IMR-90 (cell line): ENCODE results near the gene SMPDL3A. TPM values are rescaled to one million over a fixed set of nuclear protein-coding genes. Genes with fewer than 3 reads are reported as not detected.

ENCODE experiments used
- ATAC-seq: fragments of 200-7000 bp; cut with Tn5 transposase; 2 replicates; pipeline ENCODE4 v1.9.1; 2020; ENCODE audit warnings: low read depth, mild to moderate bottlenecking, moderate library complexity
- BruUV-seq: library from RNA; stranded (reverse); fragments of 400-500 nt; replicated peaks from 2 replicates; lab custom pipeline; 2021; lab: Mats Ljungman, UMichigan
- CTCF ChIA-PET: fragments of 300-600 bp; formaldehyde crosslinking; extraction: SDS; loops from one replicate; lab custom pipeline; 2021; ENCODE audit warnings: antibody characterized with exemption; lab: Yijun Ruan, JAX
- POLR2A ChIA-PET: fragments of 300-600 bp; sonication (Branson Sonifier 250); formaldehyde crosslinking; loops from one replicate; lab custom pipeline; 2022; ENCODE audit warnings: antibody characterized with exemption; ENCODE audit not compliant: unreplicated experiment; lab: Charles Lee
- DNase-seq: peaks from one replicate; pipeline ENCODE4 v3.0.0; 2013
- H2AFZ ChIP-seq: replicated peaks from 2 replicates; pipeline ENCODE3; 2013; ENCODE audit warnings: low read length, mild to moderate bottlenecking; ENCODE audit not compliant: poor library complexity
- H2AK5ac ChIP-seq: 2 replicates; pipeline ENCODE4 v1.6.1; 2013; ENCODE audit warnings: low read depth, low read length, inconsistent platforms
- H2AK9ac ChIP-seq: replicated peaks from 2 replicates; pipeline ENCODE3; 2013; ENCODE audit warnings: mild to moderate bottlenecking, low read depth, low read length, moderate library complexity; ENCODE audit not compliant: poor library complexity
- H2BK120ac ChIP-seq: 2 replicates; pipeline ENCODE4 v1.6.1; 2013; ENCODE audit warnings: low read depth, low read length, inconsistent platforms
- H2BK15ac ChIP-seq: 3 replicates; pipeline ENCODE4 v1.6.1; 2013; ENCODE audit warnings: low read depth, low read length, inconsistent platforms
- H2BK20ac ChIP-seq: 2 replicates; pipeline ENCODE4 v1.6.1; 2013; ENCODE audit warnings: low read depth, mild to moderate bottlenecking, inconsistent platforms, low read length, moderate library complexity
- H2BK5ac ChIP-seq: 2 replicates; pipeline ENCODE4 v1.6.1; 2013; ENCODE audit warnings: mild to moderate bottlenecking, low read depth, low read length, inconsistent platforms; ENCODE audit not compliant: poor library complexity, severe bottlenecking
- H3K14ac ChIP-seq: replicated peaks from 2 replicates; pipeline ENCODE4 v1.6.1; 2013; ENCODE audit warnings: low read depth, low read length, inconsistent platforms
- H3K18ac ChIP-seq: 2 replicates; pipeline ENCODE4 v1.6.1; 2013; ENCODE audit warnings: low read depth, low read length, control low read depth
- H3K23ac ChIP-seq: 2 replicates; pipeline ENCODE4 v1.6.1; 2013; ENCODE audit warnings: low read depth, low read length, inconsistent platforms
- H3K27ac ChIP-seq: 2 replicates; pipeline ENCODE4 v1.5.1; 2013; ENCODE audit warnings: mild to moderate bottlenecking, control low read depth, low read length; ENCODE audit not compliant: insufficient read depth
- H3K27me3 ChIP-seq: 2 replicates; pipeline ENCODE4 v1.6.1; 2013; ENCODE audit warnings: low read length; ENCODE audit not compliant: control insufficient read depth, insufficient read depth
- H3K36me3 ChIP-seq: 2 replicates; pipeline ENCODE4 v1.6.1; 2013; ENCODE audit warnings: low read length, mixed read lengths; ENCODE audit not compliant: control insufficient read depth, insufficient read depth
- H3K4ac ChIP-seq: 2 replicates; pipeline ENCODE4 v1.6.1; 2013; ENCODE audit warnings: low read depth, low read length, inconsistent platforms
- H3K4me1 ChIP-seq: 2 replicates; pipeline ENCODE4 v1.6.1; 2013; ENCODE audit warnings: low read length, mixed read lengths; ENCODE audit not compliant: control insufficient read depth, insufficient read depth
- H3K4me2 ChIP-seq: 2 replicates; pipeline ENCODE4 v1.6.1; 2013; ENCODE audit warnings: low read depth, mild to moderate bottlenecking, control low read depth, low read length, moderate library complexity
- H3K4me3 ChIP-seq: 2 replicates; pipeline ENCODE4 v1.5.1; 2013; ENCODE audit warnings: low read depth, mild to moderate bottlenecking, control low read depth, low read length, moderate library complexity; ENCODE audit not compliant: insufficient read depth
- H3K56ac ChIP-seq: 2 replicates; pipeline ENCODE4 v1.6.1; 2013; ENCODE audit warnings: low read length, inconsistent platforms; ENCODE audit not compliant: insufficient read depth; ENCODE audit errors: extremely low read depth
- H3K79me1 ChIP-seq, 2 experiments: 2 replicates each; pipeline ENCODE4 v1.6.1; 2013; ENCODE audit warnings: low read length in 2 of 2, inconsistent platforms in 1 of 2, low read depth in 1 of 2
- H3K9ac ChIP-seq: 2 replicates; pipeline ENCODE4 v1.6.1; 2013; ENCODE audit warnings: low read depth, low read length, control low read depth
- H3K9me1 ChIP-seq: 2 replicates; pipeline ENCODE4 v1.6.1; 2013; ENCODE audit warnings: low read length, inconsistent platforms; ENCODE audit not compliant: insufficient read depth
- H3K9me3 ChIP-seq: 2 replicates; pipeline ENCODE4 v1.6.1; 2013; ENCODE audit warnings: low read length; ENCODE audit not compliant: control insufficient read depth, insufficient read depth
- H4K20me1 ChIP-seq: 2 replicates; pipeline ENCODE4 v1.6.1; 2013; ENCODE audit warnings: low read length, inconsistent platforms; ENCODE audit not compliant: insufficient read depth
- H4K5ac ChIP-seq: 2 replicates; pipeline ENCODE4 v1.6.1; 2013; ENCODE audit warnings: mild to moderate bottlenecking, low read depth, low read length, control low read depth
- H4K8ac ChIP-seq, 2 experiments: 2 replicates each; pipeline ENCODE4 v1.6.1; 2013; ENCODE audit warnings: low read depth in 2 of 2, low read length in 2 of 2, control low read depth in 1 of 2, inconsistent platforms in 1 of 2
- H4K91ac ChIP-seq: 2 replicates; pipeline ENCODE4 v1.6.1; 2013; ENCODE audit warnings: low read depth, low read length, inconsistent platforms; ENCODE audit not compliant: insufficient read depth
- CTCF ChIP-seq: conservative IDR thresholded peaks from 2 replicates; pipeline ENCODE4 v1.5.1; 2012; ENCODE audit warnings: mild to moderate bottlenecking, low read depth, low read length, improper control_type of control experiment
- MAFK ChIP-seq: IDR thresholded peaks from 2 replicates; pipeline ENCODE4 v1.6.1; 2012; ENCODE audit warnings: low read depth, low read length, improper control_type of control experiment
- MAZ ChIP-seq: IDR thresholded peaks from 2 replicates; pipeline ENCODE4 v1.6.1; 2012; ENCODE audit warnings: low read depth, mild to moderate bottlenecking, low read length, improper control_type of control experiment, moderate library complexity, borderline replicate concordance
- MXI1 ChIP-seq: IDR thresholded peaks from 2 replicates; pipeline ENCODE4 v1.6.1; 2012; ENCODE audit warnings: low read depth, mild to moderate bottlenecking, low read length, moderate library complexity, borderline replicate concordance
- RCOR1 ChIP-seq: IDR thresholded peaks from 2 replicates; pipeline ENCODE4 v1.6.1; 2012; ENCODE audit warnings: mild to moderate bottlenecking, low read length, improper control_type of control experiment; ENCODE audit not compliant: insufficient replicate concordance
- USF2 ChIP-seq: fragments of 150-350 bp; IDR thresholded peaks from 2 replicates; pipeline ENCODE4 v1.6.1; 2017; ENCODE audit warnings: mild to moderate bottlenecking, antibody characterized with exemption, low read length, low read depth
- WGBS, 2 experiments: methylation state at CpG; one replicate each; pipeline versions ENCODE4 v1.1.5 to v1.1.7; 2013; ENCODE audit warnings: missing lambda C conversion rate in 2 of 2; ENCODE audit not compliant: insufficient read length in 1 of 2; ENCODE audit errors: extremely low coverage in 2 of 2; 5-methylcytosine and 5-hydroxymethylcytosine counted together
- dilution Hi-C: fragments of 300-500 bp; cut with HindIII; formaldehyde crosslinking; loops from one replicate; pipeline ENCODE4 v1.14.3; 2018; ENCODE audit warnings: low sequenced_read_pairs; ENCODE audit not compliant: unreplicated experiment
- in situ Hi-C: fragments of 300-500 bp; cut with MboI; formaldehyde crosslinking; loops from 3 replicates; pipeline ENCODE4 v1.14.3; 2019; ENCODE audit warnings: low sequenced_read_pairs, inconsistent platforms, mixed read lengths
- intact Hi-C: fragments of 100-400 bp; cut with micrococcal nuclease; formaldehyde crosslinking; loops from 2 replicates; pipeline ENCODE4 v1.10.0; 2022
- polyA plus RNA-seq, 3 experiments: library from polyadenylated mRNA; depleted of rRNA; stranded (reverse); fragments of >200 nt; gene quantifications; 2 replicates each; pipeline ENCODE4 v1.2.3, GENCODE V29; 2012; ENCODE audit warnings: low replicate concordance in 1 of 3
- total RNA-seq: library from RNA; depleted of rRNA; stranded (reverse); fragments of >200 nt; gene quantifications from 2 replicates; pipeline ENCODE4 v1.2.3, GENCODE V29; 2012

SMPDL3A gene
- total and polyA plus RNA-seq, 2 of the 4 experiments (the other 2 are of a cell fraction) = 9.9 to 14.2 TPM

GRCh38 chr6:122752459-122752858 lies 36.6 kb upstream of the SMPDL3A start:
- no peaks in the 10 kb centered on the region; the same call in 1 of the 2 replicates for H3K27me3 ChIP-seq

More at GRCh38 chr6:122752459-122752858, 36.6 kb upstream of the SMPDL3A start:
- Histone ChIP-seq H2BK20ac (no peak overlapping the region), H3K27ac (no peak overlapping the region), H4K5ac (no peak overlapping the region), H3K36me3 (no peaks in the 10 kb centered on the region), H3K18ac (no peak overlapping the region), H3K9me1 (no peaks in the 10 kb centered on the region), H3K56ac (no peak overlapping the region), H3K4me2 (no peak overlapping the region), H4K20me1 (no peaks in the 10 kb centered on the region), H3K9ac (no peak overlapping the region), H2AFZ (no peak overlapping the region), H2BK15ac (no peak overlapping the region), H3K4me1 (peaks cover 2% of the 10 kb centered on the region; the same call in 1 of the 2 replicates), H2AK9ac (no peak overlapping the region), H3K4ac (no peak overlapping the region), H2BK120ac (no peak overlapping the region), H3K23ac (no peak overlapping the region), H3K14ac (no peak overlapping the region), H4K91ac (no peak overlapping the region), H4K8ac (no peak overlapping the region), H3K4me3 (no peak overlapping the region), H3K79me1 (no peaks in the 10 kb centered on the region), H2AK5ac (no peak overlapping the region), H2BK5ac (no peak overlapping the region), H3K9me3 (no peaks in the 10 kb centered on the region)
- TF ChIP-seq MAFK (no peak), MXI1 (no peak), MAZ (no peak), CTCF (no peak), RCOR1 (no peak), USF2 (no peak)
- no TSS peak for BruUV-seq
- POLR2A ChIA-PET = no interaction called here
- intact Hi-C loops = loop anchor here (5.0 kb wide), 1 partner anchor 35 kb away; the partner anchor contains the start of gene SMPDL3A
- in situ Hi-C loops = no loop called here
- ATAC-seq = no peak
- CTCF ChIA-PET = interaction anchor here (1.9 kb wide), 1 partner anchor 87 kb away, joined by 5 read pairs; no protein-coding TSS in a partner anchor
- WGBS, 2 experiments = no CpG with 5 or more reads among the region's 1 CpG
- dilution Hi-C loops = no loop called here
- no peak for DNase-seq
